Activated B cell treated with CpG ODN at 0.5 μM for 24 hours (primary cell): ENCODE data around the gene LRRC55. TPM values are rescaled to one million over a fixed set of nuclear protein-coding genes. Genes with fewer than 3 reads are reported as not detected.

Experiments
- ATAC-seq: fragments of 200-7000 bp; cut with Tn5 transposase; one replicate; pipeline ENCODE4 v1.10.0; 2021; ENCODE audit warnings: low read depth, mild to moderate bottlenecking, moderate library complexity
- CTCF ChIA-PET: fragments of 350-600 bp; sonication (Branson Sonifier 250); formaldehyde crosslinking; loops from one replicate; lab custom pipeline; 2021; ENCODE audit warnings: antibody characterized with exemption; lab: Charles Lee
- POLR2A ChIA-PET: fragments of 350-600 bp; sonication (Branson Sonifier 250); formaldehyde crosslinking; loops from one replicate; lab custom pipeline; 2021; ENCODE audit warnings: antibody characterized with exemption; lab: Charles Lee
- DNase-seq: peaks from one replicate; pipeline ENCODE4 v3.0.0; 2022
- H3K27ac Mint-ChIP-seq: one replicate; pipeline ENCODE4 v1.8.0; 2020; ENCODE audit warnings: mixed read lengths
- H3K27me3 Mint-ChIP-seq: one replicate; pipeline ENCODE4 v1.8.0; 2021; ENCODE audit warnings: mixed read lengths
- H3K36me3 Mint-ChIP-seq: one replicate; pipeline ENCODE4 v1.8.0; 2021; ENCODE audit warnings: low read depth, mixed read lengths
- H3K4me1 Mint-ChIP-seq: one replicate; pipeline ENCODE4 v1.8.0; 2021; ENCODE audit warnings: mixed read lengths
- H3K4me3 Mint-ChIP-seq: one replicate; pipeline ENCODE4 v1.8.0; 2020; ENCODE audit warnings: mild to moderate bottlenecking, mixed read lengths
- H3K9me3 Mint-ChIP-seq: one replicate; pipeline ENCODE4 v1.8.0; 2020; ENCODE audit warnings: mixed read lengths
- CTCF ChIP-seq: fragments of 200-600 bp; IDR thresholded peaks from one replicate; pipeline ENCODE4 v1.8.0; 2022; ENCODE audit warnings: antibody characterized with exemption, mild to moderate bottlenecking
- intact Hi-C: fragments of 100-400 bp; cut with micrococcal nuclease; formaldehyde crosslinking; loops from one replicate; pipeline ENCODE4 v1.15.1; 2024
- total RNA-seq: library from RNA; stranded (reverse); gene quantifications from 2 replicates; pipeline ENCODE4 v1.2.3, GENCODE V29; 2022

LRRC55 gene
- total RNA-seq, 1 donor from 2014 or later: not detected

- Mint-ChIP-seq H3K27ac (no peak overlapping the region), H3K9me3 (no peaks in the 10 kb centered on the region), H3K4me1 (no peaks in the 10 kb centered on the region), H3K4me3 (no peak overlapping the region), H3K36me3 (no peaks in the 10 kb centered on the region), H3K27me3 (peaks cover 53% of the 10 kb centered on the region)
- ATAC-seq (no peak), DNase-seq (no peak)
- TF ChIP-seq CTCF: no peak
- CTCF ChIA-PET: no interaction called here
- POLR2A ChIA-PET: no interaction called here
- intact Hi-C loops: no loop called here
These were observed 54.3 kb downstream of the LRRC55 start for GRCh38 chr11:57235761-57236703.

GRCh38 chr11:57237204-57237681 is 55.5 kb downstream of the LRRC55 start, which contains the start of gene APLNR:
APLNR (minus strand) TSS chr11:57237250; CDS start chr11:57237004, 246 bp downstream.
- CTCF ChIA-PET: no interaction called here
- Mint-ChIP-seq H3K9me3 (no peaks in the 10 kb centered on the region), H3K4me1 (no peaks in the 10 kb centered on the region), H3K27ac (no peak within 1 kb of the TSS), H3K36me3 (no peaks in the 10 kb centered on the region), H3K27me3 (peaks cover 51% of the 10 kb centered on the region), H3K4me3 (no peak within 1 kb of the TSS)
- no peak for DNase-seq
- intact Hi-C loops: no loop called here
- TF ChIP-seq CTCF: no peak
- POLR2A ChIA-PET: no interaction called here
- ATAC-seq: no peak

- H3K4me1 Mint-ChIP-seq: no peaks in the 10 kb centered on the region
- CTCF ChIA-PET: no interaction called here
- no peak for ATAC-seq
- TF ChIP-seq CTCF: no peak
- intact Hi-C loops: no loop called here
- H3K9me3 Mint-ChIP-seq: no peaks in the 10 kb centered on the region
- DNase-seq: no peak
- no peak overlapping the region for H3K27ac Mint-ChIP-seq
- POLR2A ChIA-PET: no interaction called here
- no peaks in the 10 kb centered on the region for H3K36me3 Mint-ChIP-seq
- H3K4me3 Mint-ChIP-seq: no peak overlapping the region
- peaks cover 38% of the 10 kb centered on the region for H3K27me3 Mint-ChIP-seq
These were observed 57.6 kb downstream of the LRRC55 start for GRCh38 chr11:57239348-57239747.

GRCh38 chr11:57240007-57240406 is 58.3 kb downstream of the LRRC55 start:
- ChIA-PET CTCF (interaction anchor here (1.6 kb wide), 1 partner anchor 9 kb away, joined by 4 read pairs; no protein-coding TSS in a partner anchor), POLR2A (no interaction called here)
- Mint-ChIP-seq H3K27ac (no peak overlapping the region), H3K4me3 (no peak overlapping the region), H3K36me3 (no peaks in the 10 kb centered on the region), H3K4me1 (peaks cover 3% of the 10 kb centered on the region), H3K9me3 (no peaks in the 10 kb centered on the region), H3K27me3 (peaks cover 32% of the 10 kb centered on the region)
- ATAC-seq (no peak), DNase-seq (no peak)
- intact Hi-C loops: no loop called here
- no peak for TF ChIP-seq CTCF

DNA sequence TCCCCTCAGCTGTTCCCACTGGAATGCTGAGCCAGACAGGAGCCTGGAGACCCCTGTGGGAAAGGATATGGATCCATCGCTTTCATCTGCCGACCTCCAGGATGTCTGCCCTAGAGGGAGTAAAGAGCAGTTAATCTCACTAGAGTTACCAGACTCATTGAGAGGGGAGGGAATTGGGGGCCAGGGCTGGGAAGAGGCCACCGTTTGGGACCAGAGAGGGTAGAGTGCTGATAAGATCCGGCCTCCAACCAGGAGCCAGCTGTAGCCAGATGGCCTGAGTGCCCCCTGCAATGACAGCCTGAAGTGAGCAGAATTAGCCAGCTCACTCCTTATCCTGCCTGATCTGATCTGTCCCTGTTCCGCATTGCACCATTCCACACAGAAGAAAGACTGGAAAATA is 59.0 kb downstream of the LRRC55 start:
- no peaks in the 10 kb centered on the region for H3K9me3 Mint-ChIP-seq
- TF ChIP-seq CTCF: no peak
- ChIA-PET POLR2A (no interaction called here), CTCF (interaction anchor here (1.6 kb wide), 1 partner anchor 8 kb away, joined by 4 read pairs; no protein-coding TSS in a partner anchor)
- DNase-seq (no peak), ATAC-seq (no peak)
- no peak overlapping the region for H3K4me3 Mint-ChIP-seq
- intact Hi-C loops: no loop called here
- H3K36me3 Mint-ChIP-seq: no peaks in the 10 kb centered on the region
- H3K27ac Mint-ChIP-seq: no peak overlapping the region
- H3K27me3 Mint-ChIP-seq: peaks cover 27% of the 10 kb centered on the region
- H3K4me1 Mint-ChIP-seq: peaks cover 3% of the 10 kb centered on the region
